NCI-H1105 (cell line): ENCODE results near the gene VPS39.
A peak's percentile ranks its signal among the peaks of the same experiment; 100 is the strongest.

Experiments used
- DNase-seq: peaks from one replicate; lab custom pipeline; 2025; lab: John Stamatoyannopoulos, UW

Gene VPS39

DNA sequence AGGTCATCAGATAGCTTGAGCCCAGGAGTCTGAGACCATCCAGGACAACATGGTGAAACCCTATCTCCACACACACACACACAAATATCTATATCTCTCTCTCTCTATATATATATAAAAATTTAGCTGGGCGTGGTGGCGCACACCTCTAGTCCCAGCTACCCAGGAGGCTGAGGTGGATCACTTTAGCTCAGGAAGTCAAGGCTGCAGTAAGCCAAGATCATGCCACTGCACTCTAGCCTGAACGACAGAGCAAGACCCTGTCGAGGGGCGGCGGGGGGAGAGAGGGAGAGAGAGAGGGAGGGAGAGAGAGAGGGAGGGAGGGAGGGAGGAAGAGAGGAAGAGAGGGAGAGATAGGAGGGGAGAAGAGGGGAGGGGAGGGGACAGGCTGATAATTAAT, 79.6 kb downstream of the VPS39 start:
- no peak for DNase-seq

DNA sequence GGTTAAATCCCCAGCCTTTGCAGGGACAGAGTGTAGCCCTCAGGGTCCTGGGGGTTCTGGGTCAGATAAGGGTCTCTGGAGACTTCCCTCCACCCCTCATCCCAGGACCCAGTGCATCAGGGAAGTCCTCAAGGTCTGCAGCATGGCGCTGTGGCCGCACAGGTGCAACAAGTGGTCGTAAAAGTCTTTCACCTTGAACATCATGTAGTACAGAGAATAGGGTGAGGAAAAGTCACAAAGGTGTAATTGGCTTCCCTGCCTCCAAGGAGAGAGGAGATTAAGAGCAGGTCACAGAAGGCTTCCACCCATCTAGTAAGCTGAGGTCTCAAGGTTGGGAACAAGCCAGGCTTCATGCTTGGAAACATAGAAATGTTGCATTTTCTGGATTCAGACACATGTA, 84.6 kb downstream of the VPS39 start:
- DNase-seq: no peak

DNA sequence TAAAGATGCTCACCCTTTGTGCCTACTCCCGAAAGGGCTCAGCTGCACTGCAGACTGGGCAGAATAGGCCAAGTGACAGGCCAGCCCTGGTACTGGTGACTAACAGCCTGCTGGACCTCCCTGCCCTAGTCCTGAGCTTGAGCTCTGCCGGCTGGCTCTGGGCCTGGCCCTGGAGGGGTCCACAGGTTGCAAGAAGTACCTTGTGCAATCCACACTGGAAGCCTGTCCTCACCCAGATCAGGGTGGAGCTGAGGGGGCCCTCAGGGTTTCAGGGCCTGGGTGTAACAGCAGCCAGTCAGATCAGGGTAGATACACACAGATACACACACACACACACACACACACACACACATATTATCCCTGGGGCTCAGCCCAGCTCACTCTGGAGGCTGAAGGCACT, 86.4 kb downstream of the VPS39 start:
- DNase-seq: no peak

DNA sequence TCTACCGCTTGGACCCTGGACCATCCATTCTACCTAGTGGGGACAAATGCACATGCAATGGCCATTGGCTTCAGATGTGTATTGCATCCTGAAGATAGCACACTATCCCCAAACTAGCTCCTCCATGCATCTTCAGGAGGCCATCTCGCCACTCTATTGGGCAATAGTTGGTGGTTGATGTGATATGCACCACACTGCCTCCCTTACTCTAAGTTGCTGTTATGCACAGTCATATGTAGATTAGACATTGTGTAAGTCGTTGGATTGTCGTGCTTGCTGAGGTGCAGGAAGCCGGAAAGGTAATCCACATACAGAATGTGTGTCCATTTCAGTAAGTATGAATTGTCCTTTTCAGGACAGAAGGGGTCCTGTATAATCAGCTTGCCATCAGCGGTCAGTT, 87.1 kb downstream of the VPS39 start:
- no peak for DNase-seq

DNA sequence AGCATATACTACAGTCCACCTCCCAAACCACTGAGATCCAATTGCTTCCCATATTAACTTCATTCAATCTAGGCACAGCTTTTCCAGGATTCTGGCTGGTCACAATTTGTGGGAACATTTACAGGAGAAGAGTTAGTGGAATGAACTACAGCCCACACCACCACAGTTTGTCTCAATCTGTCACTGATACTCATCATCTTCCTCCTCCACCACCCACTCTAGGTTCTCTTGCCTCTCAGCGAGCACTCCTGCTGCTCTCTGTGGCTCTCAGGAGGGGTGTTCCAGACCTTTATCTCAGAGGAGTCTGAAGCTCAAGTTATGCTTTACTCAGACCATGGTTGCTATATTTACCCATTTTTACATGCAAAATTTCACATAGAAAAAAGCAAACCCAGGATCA, 87.8 kb downstream of the VPS39 start:
- DNase-seq: no peak

DNA sequence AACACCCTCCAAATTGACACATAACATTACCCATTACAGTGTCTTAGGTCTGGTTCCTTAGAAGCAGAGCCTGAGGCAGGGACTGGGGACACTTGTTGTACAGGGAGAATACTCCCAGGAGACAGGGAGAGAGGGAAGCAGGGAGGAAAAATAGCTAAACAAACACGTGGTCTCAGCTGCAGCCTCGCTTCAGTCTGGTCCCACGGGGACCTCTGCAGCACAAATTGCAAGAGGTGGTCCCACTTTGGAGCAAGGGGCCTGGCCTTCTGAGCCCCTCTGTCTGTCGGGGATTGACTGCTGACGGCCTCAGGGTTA, 88.7 kb downstream of the VPS39 start:
- no peak for DNase-seq

DNA sequence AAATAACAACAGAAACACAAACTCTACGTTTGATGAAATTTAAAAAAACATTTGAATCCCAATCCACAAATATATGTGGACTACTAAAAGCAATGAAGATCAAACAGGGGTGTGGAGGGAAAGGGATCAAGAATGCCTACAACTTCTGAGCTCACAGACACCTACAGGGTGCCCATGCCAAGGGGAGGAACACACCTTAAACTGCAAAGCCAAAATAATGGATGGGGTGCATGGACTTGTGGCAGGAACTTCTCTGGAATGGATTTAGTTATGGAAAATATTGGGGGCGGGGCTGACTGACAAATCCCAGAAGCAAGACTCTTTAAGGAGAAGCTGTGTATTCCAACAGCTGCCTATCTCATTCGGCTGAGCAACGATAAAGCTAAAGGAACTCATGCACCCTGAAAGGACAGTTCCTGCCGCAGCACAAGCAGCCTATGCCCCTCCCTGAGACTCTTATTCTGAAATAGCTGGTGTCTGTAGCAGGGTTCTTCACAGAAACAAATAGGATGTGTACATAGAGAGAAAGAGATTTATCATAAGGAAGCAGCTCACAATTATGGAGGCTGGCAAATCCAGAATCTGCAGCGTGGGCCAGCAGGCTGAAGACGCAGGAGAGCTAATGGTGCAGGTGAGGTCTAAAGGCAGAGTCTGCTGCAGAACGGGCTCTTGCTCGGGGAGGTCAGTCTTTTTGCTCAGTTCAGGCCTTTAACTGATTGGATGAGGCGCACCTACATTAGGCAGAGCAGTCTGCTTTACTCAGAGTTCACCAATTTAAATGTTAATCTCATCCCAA, 89.3 kb downstream of the VPS39 start:
- peak; percentile 23 for DNase-seq

DNA sequence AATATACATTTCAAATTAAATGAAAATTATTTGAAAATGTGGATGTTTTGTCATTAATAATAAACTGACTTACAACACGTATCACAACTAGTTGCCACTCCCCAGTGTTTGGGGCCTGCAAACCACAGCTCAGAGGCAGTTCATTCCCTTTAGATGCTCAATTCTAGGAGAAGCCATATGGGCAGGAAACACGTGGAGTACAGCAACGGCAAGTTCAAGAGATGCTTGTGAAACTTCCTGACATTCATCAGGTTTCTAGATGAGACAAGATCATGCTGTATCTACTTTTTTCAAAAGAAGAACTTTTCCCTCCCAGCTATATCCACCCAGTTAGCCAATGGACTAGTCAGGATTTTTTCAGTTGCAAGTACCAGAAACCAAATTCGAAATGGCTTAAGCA, 96.2 kb downstream of the VPS39 start:
- no peak for DNase-seq

DNA sequence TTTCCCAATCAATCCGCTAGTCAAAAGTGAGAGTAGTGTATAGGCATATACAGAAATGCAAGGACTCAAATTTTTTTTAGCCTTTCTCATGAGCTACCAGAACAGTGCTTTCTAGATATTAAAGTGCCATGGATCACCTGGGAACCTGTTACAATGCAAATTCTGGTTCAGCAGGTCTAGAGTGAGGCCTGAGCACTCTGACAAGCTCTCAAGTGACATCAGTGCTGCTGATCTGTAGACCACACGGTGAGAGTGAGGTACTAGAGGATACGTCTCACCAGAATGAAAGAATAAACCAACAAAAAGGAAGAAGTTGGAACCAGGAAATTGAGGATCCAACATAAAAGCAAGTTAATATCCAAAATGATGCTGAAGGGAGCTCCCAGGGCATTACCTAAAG, 97.7 kb downstream of the VPS39 start:
- no peak for DNase-seq

DNA sequence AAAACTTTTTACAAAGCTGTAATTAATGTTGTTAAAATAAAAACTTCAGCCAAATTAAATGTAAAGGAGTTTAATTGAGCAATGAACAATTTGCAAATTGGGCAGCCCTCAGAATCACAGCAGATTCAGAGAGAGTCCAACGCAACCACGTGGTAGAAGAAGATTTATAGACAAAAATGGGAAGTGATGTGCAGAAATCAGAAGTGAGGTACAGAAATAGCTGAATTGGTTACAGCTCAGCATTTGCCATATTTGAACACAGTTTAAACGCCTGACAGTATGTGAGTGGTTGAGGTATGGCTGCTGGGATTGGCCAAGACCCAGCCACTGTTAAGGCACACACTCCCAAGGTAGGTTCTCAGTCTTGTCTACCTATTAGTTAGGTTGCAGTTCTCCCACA, 99.3 kb downstream of the VPS39 start:
- DNase-seq: no peak
